HEK293 (cell line): Measurements from ENCODE around the gene LAMB4.

ENCODE experiments used
- EGR2 ChIP-seq: fragments of 450-650 bp; formaldehyde crosslinking; IDR thresholded peaks from 2 replicates; pipeline ENCODE4 v1.5.1; 2016; ENCODE audit warnings: low read depth, missing biosample characterization, missing genetic modification characterization
- HIC1 ChIP-seq: fragments of 450-650 bp; formaldehyde crosslinking; IDR thresholded peaks from 2 replicates; pipeline ENCODE4 v1.5.1; 2016; ENCODE audit warnings: missing biosample characterization, missing genetic modification characterization
- KLF8 ChIP-seq: fragments of 450-650 bp; formaldehyde crosslinking; IDR thresholded peaks from 2 replicates; pipeline ENCODE4 v1.5.1; 2016; ENCODE audit warnings: missing biosample characterization, missing genetic modification characterization
- MYNN ChIP-seq: fragments of 450-650 bp; formaldehyde crosslinking; IDR thresholded peaks from 2 replicates; pipeline ENCODE4 v1.5.1; 2016; ENCODE audit warnings: missing biosample characterization, missing genetic modification characterization, borderline replicate concordance
- PRDM4 ChIP-seq: fragments of 450-650 bp; formaldehyde crosslinking; IDR thresholded peaks from 2 replicates; pipeline ENCODE4 v1.5.1; 2017; ENCODE audit warnings: missing biosample characterization, missing genetic modification characterization
- ZFP3 ChIP-seq: fragments of 450-650 bp; formaldehyde crosslinking; IDR thresholded peaks from 2 replicates; pipeline ENCODE4 v1.5.1; 2016; ENCODE audit warnings: low read depth, missing biosample characterization, missing genetic modification characterization
- ZNF10 ChIP-seq: fragments of 450-650 bp; formaldehyde crosslinking; IDR thresholded peaks from 2 replicates; pipeline ENCODE4 v1.5.1; 2017; ENCODE audit warnings: missing biosample characterization, missing genetic modification characterization
- ZNF169 ChIP-seq: fragments of 450-650 bp; formaldehyde crosslinking; IDR thresholded peaks from 2 replicates; pipeline ENCODE4 v1.5.1; 2016; ENCODE audit warnings: missing biosample characterization, missing genetic modification characterization
- ZNF174 ChIP-seq: fragments of 450-650 bp; formaldehyde crosslinking; IDR thresholded peaks from 2 replicates; pipeline ENCODE4 v1.5.0; 2017; ENCODE audit warnings: missing biosample characterization, mild to moderate bottlenecking, missing genetic modification characterization
- ZNF221 ChIP-seq: fragments of 450-650 bp; formaldehyde crosslinking; IDR thresholded peaks from 2 replicates; pipeline ENCODE4 v1.5.1; 2017; ENCODE audit warnings: missing biosample characterization, missing genetic modification characterization, borderline replicate concordance
- ZNF398 ChIP-seq: fragments of 450-650 bp; formaldehyde crosslinking; IDR thresholded peaks from 2 replicates; pipeline ENCODE4 v1.5.1; 2017; ENCODE audit warnings: missing biosample characterization, missing genetic modification characterization
- ZNF423 ChIP-seq: fragments of 450-650 bp; formaldehyde crosslinking; IDR thresholded peaks from 2 replicates; pipeline ENCODE4 v1.5.1; 2016; ENCODE audit warnings: missing biosample characterization, missing genetic modification characterization
- ZNF530 ChIP-seq: fragments of 450-650 bp; formaldehyde crosslinking; IDR thresholded peaks from 2 replicates; pipeline ENCODE4 v1.5.1; 2016; ENCODE audit warnings: low read depth, missing biosample characterization, missing genetic modification characterization
- ZNF768 ChIP-seq: fragments of 450-650 bp; formaldehyde crosslinking; IDR thresholded peaks from 2 replicates; pipeline ENCODE4 v1.5.1; 2018; ENCODE audit warnings: missing biosample characterization, mild to moderate bottlenecking, missing genetic modification characterization
- ZNF777 ChIP-seq: fragments of 450-650 bp; formaldehyde crosslinking; IDR thresholded peaks from 2 replicates; pipeline ENCODE4 v1.5.1; 2017; ENCODE audit warnings: missing biosample characterization, missing genetic modification characterization, borderline replicate concordance
- ZNF785 ChIP-seq: fragments of 450-650 bp; formaldehyde crosslinking; IDR thresholded peaks from 2 replicates; pipeline ENCODE4 v1.5.1; 2016; ENCODE audit warnings: missing biosample characterization, missing genetic modification characterization
- ZNF843 ChIP-seq: fragments of 450-650 bp; formaldehyde crosslinking; IDR thresholded peaks from 2 replicates; pipeline ENCODE4 v1.5.1; 2016; ENCODE audit warnings: missing biosample characterization, missing genetic modification characterization
- ZSCAN30 ChIP-seq: fragments of 450-650 bp; IDR thresholded peaks from 2 replicates; pipeline ENCODE4 v1.5.1; 2018; ENCODE audit warnings: missing biosample characterization, mild to moderate bottlenecking, missing genetic modification characterization, moderate library complexity
- TF ChIP-seq, protein P1 (sequence below): fragments of 450-650 bp; formaldehyde crosslinking; IDR thresholded peaks from 2 replicates; pipeline ENCODE4 v1.5.1; 2016; ENCODE audit warnings: missing biosample characterization, missing genetic modification characterization
- TF ChIP-seq, protein P2 (sequence below): fragments of 450-650 bp; IDR thresholded peaks from 2 replicates; pipeline ENCODE4 v1.5.1; 2018; ENCODE audit warnings: missing biosample characterization, mild to moderate bottlenecking, missing genetic modification characterization

Gene LAMB4

DNA sequence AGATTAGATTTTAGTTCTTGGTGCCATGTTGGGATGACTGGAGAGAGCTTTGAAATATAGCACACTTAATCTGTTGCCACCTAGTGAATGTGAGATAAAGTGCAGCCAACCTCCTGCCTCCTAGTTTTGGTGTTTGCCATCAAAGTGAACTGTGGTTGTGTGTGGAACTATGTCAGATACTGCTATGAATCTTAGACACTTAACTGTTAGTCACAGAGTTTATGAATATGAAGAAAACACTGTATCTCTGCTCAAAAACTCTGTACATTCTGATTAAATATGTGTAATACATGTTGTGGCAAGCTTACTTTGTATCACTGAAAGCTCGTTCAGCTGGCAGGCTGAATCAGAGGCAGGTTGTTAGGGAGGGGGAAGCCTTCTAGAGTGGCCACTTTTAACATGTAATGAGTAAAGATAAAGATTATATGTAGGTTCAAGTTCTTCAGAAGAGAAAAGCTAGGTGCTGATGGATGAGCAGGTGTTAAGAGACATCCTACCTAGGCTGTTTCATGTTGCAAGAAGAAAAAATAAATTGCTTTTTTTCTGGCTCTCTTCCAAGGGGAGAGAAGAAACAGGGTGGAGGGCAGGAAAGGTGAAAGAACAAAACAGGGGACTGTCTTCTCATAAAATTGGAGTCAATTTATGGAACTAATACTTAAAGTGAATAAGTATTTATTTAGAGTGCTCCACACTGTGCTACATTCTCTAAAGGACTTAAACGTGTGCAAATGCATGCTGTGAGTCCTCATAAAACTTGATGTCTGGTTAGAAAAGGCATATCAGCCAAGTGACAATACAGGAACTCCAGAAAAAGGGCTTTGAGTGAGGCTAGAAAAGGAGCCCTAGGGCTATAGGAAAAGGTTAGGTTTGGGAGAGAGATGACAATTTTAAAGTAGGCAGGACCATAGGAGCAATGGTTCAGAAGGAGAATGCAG, 113.1 kb downstream of the LAMB4 start (continued):
- no peak for TF ChIP-seq ZNF398 (tag by site-specific recombination)
- TF ChIP-seq ZNF843 (tag by site-specific recombination): peak; percentile 80; the same call in 1 of the 2 replicates
- TF ChIP-seq ZNF777 (tag by site-specific recombination): no peak
- TF ChIP-seq EGR2 (tag by site-specific recombination): no peak
- peak; percentile 55; the same call in 1 of the 2 replicates for TF ChIP-seq ZSCAN30 (tag by site-specific recombination)
- no peak for TF ChIP-seq ZNF768 (tag by site-specific recombination)
- no peak for TF ChIP-seq KLF8 (tag by site-specific recombination)
- no peak for TF ChIP-seq MYNN
- TF ChIP-seq PRDM4 (tag by site-specific recombination): peak; percentile 75
- TF ChIP-seq, protein P1, sequence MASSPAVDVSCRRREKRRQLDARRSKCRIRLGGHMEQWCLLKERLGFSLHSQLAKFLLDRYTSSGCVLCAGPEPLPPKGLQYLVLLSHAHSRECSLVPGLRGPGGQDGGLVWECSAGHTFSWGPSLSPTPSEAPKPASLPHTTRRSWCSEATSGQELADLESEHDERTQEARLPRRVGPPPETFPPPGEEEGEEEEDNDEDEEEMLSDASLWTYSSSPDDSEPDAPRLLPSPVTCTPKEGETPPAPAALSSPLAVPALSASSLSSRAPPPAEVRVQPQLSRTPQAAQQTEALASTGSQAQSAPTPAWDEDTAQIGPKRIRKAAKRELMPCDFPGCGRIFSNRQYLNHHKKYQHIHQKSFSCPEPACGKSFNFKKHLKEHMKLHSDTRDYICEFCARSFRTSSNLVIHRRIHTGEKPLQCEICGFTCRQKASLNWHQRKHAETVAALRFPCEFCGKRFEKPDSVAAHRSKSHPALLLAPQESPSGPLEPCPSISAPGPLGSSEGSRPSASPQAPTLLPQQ (tag by site-specific recombination): no peak
- no peak for TF ChIP-seq ZNF221 (tag by site-specific recombination)
- TF ChIP-seq ZNF10 (tag by site-specific recombination): 0 out of 2 replicates have a peak, but pooled peaks have one; percentile 6
- TF ChIP-seq ZNF169 (tag by site-specific recombination): no peak
- no peak for TF ChIP-seq ZNF530 (tag by site-specific recombination)
- TF ChIP-seq ZNF785 (tag by site-specific recombination): no peak
- 0 out of 2 replicates have a peak, but pooled peaks have one; percentile 8 for TF ChIP-seq HIC1 (tag by site-specific recombination)
- 0 out of 2 replicates have a peak, but pooled peaks have one; percentile 57 for TF ChIP-seq ZNF423
- TF ChIP-seq, protein P2, sequence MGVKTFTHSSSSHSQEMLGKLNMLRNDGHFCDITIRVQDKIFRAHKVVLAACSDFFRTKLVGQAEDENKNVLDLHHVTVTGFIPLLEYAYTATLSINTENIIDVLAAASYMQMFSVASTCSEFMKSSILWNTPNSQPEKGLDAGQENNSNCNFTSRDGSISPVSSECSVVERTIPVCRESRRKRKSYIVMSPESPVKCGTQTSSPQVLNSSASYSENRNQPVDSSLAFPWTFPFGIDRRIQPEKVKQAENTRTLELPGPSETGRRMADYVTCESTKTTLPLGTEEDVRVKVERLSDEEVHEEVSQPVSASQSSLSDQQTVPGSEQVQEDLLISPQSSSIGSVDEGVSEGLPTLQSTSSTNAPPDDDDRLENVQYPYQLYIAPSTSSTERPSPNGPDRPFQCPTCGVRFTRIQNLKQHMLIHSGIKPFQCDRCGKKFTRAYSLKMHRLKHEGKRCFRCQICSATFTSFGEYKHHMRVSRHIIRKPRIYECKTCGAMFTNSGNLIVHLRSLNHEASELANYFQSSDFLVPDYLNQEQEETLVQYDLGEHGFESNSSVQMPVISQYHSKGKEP (tag by site-specific recombination): peak; percentile 45; the same call in 1 of the 2 replicates
- no peak for TF ChIP-seq ZNF174 (tag by site-specific recombination)
- TF ChIP-seq ZFP3 (tag by site-specific recombination): no peak
